HG02642 (cell line): Measurements from ENCODE around the gene TCP11L2.
A peak's percentile ranks its signal among the peaks of the same experiment; 100 is the strongest.

Experiments
- ATAC-seq: cut with Tn5 transposase; IDR thresholded peaks from one replicate; pipeline ENCODE4 v1.9.1; 2021; ENCODE audit warnings: mild to moderate bottlenecking; ENCODE audit not compliant: unreplicated experiment, poor library complexity

The TCP11L2 gene

GRCh38 chr12:106302401-106303201 lies at the start of gene TCP11L2:
TCP11L2 (plus strand) TSS chr12:106302733; CDS start chr12:106311076, 8,343 bp downstream.
- ATAC-seq: peak; percentile 82

- no peak for ATAC-seq
Observed at GRCh38 chr12:106254724-106255123, 47.8 kb upstream of the TCP11L2 start.

GRCh38 chr12:106255493-106255892 lies 47.0 kb upstream of the TCP11L2 start:
- ATAC-seq: no peak

- no peak for ATAC-seq
Observed at GRCh38 chr12:106255952-106256351, 46.6 kb upstream of the TCP11L2 start.

GRCh38 chr12:106256524-106256923 lies 46.0 kb upstream of the TCP11L2 start:
- no peak for ATAC-seq

- ATAC-seq: no peak
Observed at GRCh38 chr12:106258226-106258625, 44.3 kb upstream of the TCP11L2 start.

GRCh38 chr12:106258935-106259334 lies 43.6 kb upstream of the TCP11L2 start:
- ATAC-seq: no peak

- no peak for ATAC-seq
Observed at GRCh38 chr12:106265116-106265515, 37.4 kb upstream of the TCP11L2 start.

GRCh38 chr12:106267535-106267934 lies 35.0 kb upstream of the TCP11L2 start:
- no peak for ATAC-seq

- ATAC-seq: no peak
Observed at GRCh38 chr12:106269150-106269771, 33.3 kb upstream of the TCP11L2 start.

- ATAC-seq: no peak
Observed at GRCh38 chr12:106271575-106272505, 30.7 kb upstream of the TCP11L2 start.

GRCh38 chr12:106273491-106273890 lies 29.0 kb upstream of the TCP11L2 start:
- ATAC-seq: no peak

GRCh38 chr12:106274012-106274411 lies 28.5 kb upstream of the TCP11L2 start:
- no peak for ATAC-seq

GRCh38 chr12:106274575-106275121 lies 27.9 kb upstream of the TCP11L2 start:
- ATAC-seq: no peak

- no peak for ATAC-seq
Observed at GRCh38 chr12:106275458-106275857, 27.1 kb upstream of the TCP11L2 start.

- ATAC-seq: peak; percentile 70
Observed at GRCh38 chr12:106276032-106276740, 26.3 kb upstream of the TCP11L2 start.

- no peak for ATAC-seq
Observed at GRCh38 chr12:106280106-106280505, 22.4 kb upstream of the TCP11L2 start.

GRCh38 chr12:106281056-106281782 lies 21.3 kb upstream of the TCP11L2 start:
- ATAC-seq: no peak

- ATAC-seq: no peak
Observed at GRCh38 chr12:106281804-106282203, 20.7 kb upstream of the TCP11L2 start.
